ENCODE measurements around the gene DCHS2. TPM values are rescaled to one million over a fixed set of nuclear protein-coding genes. Genes with fewer than 3 reads are reported as not detected.
A peak's percentile ranks its signal among the peaks of the same experiment; 100 is the strongest.

The DCHS2 gene
- total RNA-seq, 1 donor from 2014 or later, result 97.4 TPM

- Mint-ChIP-seq H3K4me1 (ENCODE audit: low read depth, unreplicated experiment) (peaks cover 2% of the 10 kb centered on the region), H3K27me3 (ENCODE audit: unreplicated experiment) (no peaks in the 10 kb centered on the region), H3K36me3 (ENCODE audit: unreplicated experiment) (peaks cover 8% of the 10 kb centered on the region), H3K27ac (ENCODE audit: unreplicated experiment) (no peak overlapping the region), H3K9me3 (ENCODE audit: unreplicated experiment) (no peaks in the 10 kb centered on the region), H3K4me3 (ENCODE audit: unreplicated experiment) (no peak overlapping the region)
- no peak for TF ChIP-seq CTCF (IDR thresholded peaks at IDR 0.05; ENCODE audit: partially characterized antibody, unreplicated experiment)
- DNase-seq, result peak; percentile 25
Measured at GRCh38 chr4:154344686-154345085, 146.9 kb downstream of the DCHS2 start.

DNA sequence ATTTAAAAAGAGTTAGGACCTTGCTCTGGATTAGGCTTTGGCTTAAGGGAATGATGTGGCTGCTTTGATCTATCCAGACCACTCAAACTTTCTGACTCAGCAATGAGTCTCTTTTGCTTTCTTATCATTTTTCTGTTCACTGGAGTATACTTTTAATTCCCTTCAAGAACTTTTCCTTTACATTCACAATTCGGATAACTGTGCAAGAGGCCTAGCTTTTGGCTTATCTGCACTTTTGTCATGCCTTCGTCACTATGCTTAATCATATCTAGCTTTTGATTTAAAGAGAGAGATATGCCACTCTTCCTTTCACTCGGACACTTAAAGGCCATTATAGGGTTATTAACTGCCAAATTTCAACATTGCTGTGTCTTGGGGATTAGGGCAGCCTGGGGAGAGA, 147.9 kb downstream of the DCHS2 start:
- Mint-ChIP-seq H3K27ac (ENCODE audit: unreplicated experiment) (no peak overlapping the region), H3K4me3 (ENCODE audit: unreplicated experiment) (no peak overlapping the region), H3K9me3 (ENCODE audit: unreplicated experiment) (no peaks in the 10 kb centered on the region), H3K4me1 (ENCODE audit: low read depth, unreplicated experiment) (peaks cover 2% of the 10 kb centered on the region), H3K36me3 (ENCODE audit: unreplicated experiment) (peaks cover 8% of the 10 kb centered on the region), H3K27me3 (ENCODE audit: unreplicated experiment) (no peaks in the 10 kb centered on the region)
- TF ChIP-seq CTCF (IDR thresholded peaks at IDR 0.05; ENCODE audit: partially characterized antibody, unreplicated experiment), result no peak
- no peak for DNase-seq

DNA sequence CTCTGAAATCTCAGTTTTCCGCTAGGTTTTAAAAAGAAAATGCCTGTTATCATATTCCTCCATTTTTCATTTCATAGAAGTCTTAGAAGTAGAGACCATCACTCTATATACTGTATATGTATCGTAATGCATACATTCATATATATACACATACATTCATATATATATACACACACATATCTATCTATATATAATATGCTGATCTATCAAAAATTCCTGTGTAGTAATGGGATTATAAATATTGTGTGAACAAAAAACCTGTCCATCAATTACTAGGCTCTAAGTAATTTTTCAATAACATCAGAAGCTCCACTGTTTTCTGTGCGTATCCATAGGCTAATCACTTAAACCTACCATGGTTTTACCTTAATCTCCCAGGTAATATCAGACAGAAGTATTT, 150.2 kb downstream of the DCHS2 start:
- peaks cover 2% of the 10 kb centered on the region for H3K4me1 Mint-ChIP-seq (ENCODE audit: low read depth, unreplicated experiment)
- no peaks in the 10 kb centered on the region for H3K27me3 Mint-ChIP-seq (ENCODE audit: unreplicated experiment)
- H3K27ac Mint-ChIP-seq (ENCODE audit: unreplicated experiment), result no peak overlapping the region
- H3K9me3 Mint-ChIP-seq (ENCODE audit: unreplicated experiment), result no peaks in the 10 kb centered on the region
- H3K4me3 Mint-ChIP-seq (ENCODE audit: unreplicated experiment), result no peak overlapping the region
- TF ChIP-seq CTCF (IDR thresholded peaks at IDR 0.05; ENCODE audit: partially characterized antibody, unreplicated experiment), result no peak
- peaks cover 8% of the 10 kb centered on the region for H3K36me3 Mint-ChIP-seq (ENCODE audit: unreplicated experiment)
- DNase-seq, result no peak

DNA sequence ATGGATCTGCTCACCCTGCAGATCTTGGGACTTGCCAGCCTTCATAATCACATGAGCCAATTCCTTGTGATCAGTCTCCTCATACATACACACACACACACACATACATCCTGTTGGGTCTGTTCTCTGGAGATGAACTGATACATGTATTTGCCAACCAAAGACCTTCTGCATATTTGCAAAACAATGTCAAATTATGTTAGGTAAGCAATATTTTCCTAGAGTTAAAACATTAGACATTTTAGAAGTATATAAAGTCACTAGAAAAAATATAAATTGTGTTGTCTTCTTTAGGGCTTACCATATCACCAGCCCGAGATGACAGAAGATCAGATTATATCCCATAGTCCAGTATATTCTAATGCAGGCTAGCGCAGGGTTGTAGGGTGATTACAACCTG, 156.0 kb downstream of the DCHS2 start:
- Mint-ChIP-seq H3K4me3 (ENCODE audit: unreplicated experiment) (no peak overlapping the region), H3K4me1 (ENCODE audit: low read depth, unreplicated experiment) (peaks cover 18% of the 10 kb centered on the region), H3K27ac (ENCODE audit: unreplicated experiment) (no peak overlapping the region)

More for the DNA sequence above, 156.0 kb downstream of the DCHS2 start:
- no peak for TF ChIP-seq CTCF (IDR thresholded peaks at IDR 0.05; ENCODE audit: partially characterized antibody, unreplicated experiment)
- Mint-ChIP-seq H3K36me3 (ENCODE audit: unreplicated experiment) (peaks cover 2% of the 10 kb centered on the region), H3K27me3 (ENCODE audit: unreplicated experiment) (peaks cover 2% of the 10 kb centered on the region), H3K9me3 (ENCODE audit: unreplicated experiment) (no peaks in the 10 kb centered on the region)
- DNase-seq, result no peak

Data from glutamatergic neuron (in vitro differentiated cells).